H1 (cell line): ENCODE results near the gene SYNRG. TPM values are rescaled to one million over a fixed set of nuclear protein-coding genes. Genes with fewer than 3 reads are reported as not detected.

Experiments
- CTCF ChIA-PET: fragments of 300-600 bp; sonication (Branson Sonifier 250); formaldehyde crosslinking; loops from one replicate; lab custom pipeline; 2021; ENCODE audit not compliant: partially characterized antibody; lab: Charles Lee
- POLR2A ChIA-PET: fragments of 300-600 bp; sonication (Branson Sonifier 250); formaldehyde crosslinking; loops from one replicate; lab custom pipeline; 2021; ENCODE audit warnings: inconsistent platforms; ENCODE audit not compliant: partially characterized antibody; lab: Charles Lee
- DNase-seq, 2 experiments: peaks; one replicate each; pipeline versions ENCODE4 v3.0.0 to v3.0.0-alpha.2; 2010 to 2022; ENCODE audit warnings: low spot score in 2 of 2, low read depth in 1 of 2, mixed read lengths in 1 of 2
- FAIRE-seq: peaks from 2 replicates; lab custom pipeline; 2011; peaks lifted over from hg19 to GRCh38; lab: Jason Lieb, UNC
- H2AFZ ChIP-seq: 2 replicates; pipeline ENCODE4 v1.8.1; 2012; ENCODE audit warnings: low read length, inconsistent platforms
- H2AK5ac ChIP-seq: 2 replicates; pipeline ENCODE4 v1.6.1; 2013; ENCODE audit warnings: low read depth, low read length
- H2BK120ac ChIP-seq: replicated peaks from 2 replicates; pipeline ENCODE3; 2013; ENCODE audit warnings: low read depth, low read length, inconsistent platforms
- H2BK12ac ChIP-seq: 2 replicates; pipeline ENCODE4 v1.6.1; 2013; ENCODE audit warnings: low read depth, low read length
- H2BK15ac ChIP-seq: 2 replicates; pipeline ENCODE4 v1.6.1; 2013; ENCODE audit warnings: low read length
- H2BK20ac ChIP-seq: 2 replicates; pipeline ENCODE4 v1.6.1; 2013; ENCODE audit warnings: low read length
- H2BK5ac ChIP-seq: 2 replicates; pipeline ENCODE4 v1.6.1; 2013; ENCODE audit warnings: low read depth, low read length
- H3K14ac ChIP-seq: 2 replicates; pipeline ENCODE4 v1.6.1; 2013; ENCODE audit warnings: inconsistent platforms; ENCODE audit not compliant: insufficient read length
- H3K18ac ChIP-seq: 2 replicates; pipeline ENCODE4 v1.6.1; 2013; ENCODE audit warnings: low read length; ENCODE audit errors: extremely low read depth
- H3K23ac ChIP-seq: 2 replicates; pipeline ENCODE4 v1.6.1; 2013; ENCODE audit warnings: inconsistent platforms; ENCODE audit not compliant: insufficient read length
- H3K23me2 ChIP-seq: 2 replicates; pipeline ENCODE4 v1.6.1; 2013; ENCODE audit warnings: low read depth, low read length
- H3K27ac ChIP-seq: 2 replicates; pipeline ENCODE4 v1.6.1; 2011; ENCODE audit warnings: low read depth, low read length, inconsistent platforms
- H3K27me3 ChIP-seq, 4 experiments: replicated peaks in 1 of 4; 1 replicate in 1 of 4; 2 replicates in 3 of 4; pipeline versions ENCODE4 v1.6.1 to v1.8.1; 2011 to 2013; ENCODE audit warnings: low read length in 3 of 4, mild to moderate bottlenecking in 3 of 4, inconsistent platforms in 2 of 4, mixed read lengths in 2 of 4, moderate library complexity in 1 of 4; ENCODE audit not compliant: control insufficient read depth in 3 of 4, insufficient read depth in 3 of 4; ENCODE audit errors: extremely low read depth in 1 of 4
- H3K36me3 ChIP-seq, 4 experiments: 2 replicates each; pipeline versions ENCODE4 v1.6.1 to v1.8.1; 2011 to 2013; ENCODE audit warnings: mild to moderate bottlenecking in 4 of 4, low read length in 3 of 4, moderate library complexity in 2 of 4, control low read depth in 1 of 4, inconsistent platforms in 1 of 4; ENCODE audit not compliant: insufficient read depth in 4 of 4, control insufficient read depth in 2 of 4
- H3K4ac ChIP-seq: replicated peaks from 2 replicates; pipeline ENCODE3; 2013; ENCODE audit warnings: low read length, low read depth, mixed read lengths, inconsistent platforms; ENCODE audit not compliant: insufficient read length
- H3K4me1 ChIP-seq, 4 experiments: replicated peaks in 1 of 4; 1 replicate in 1 of 4; 2 replicates in 3 of 4; pipeline versions ENCODE4 v1.6.1 to v1.8.1; 2011 to 2013; ENCODE audit warnings: low read length in 3 of 4, inconsistent platforms in 2 of 4, mixed read lengths in 1 of 4; ENCODE audit not compliant: insufficient read depth in 4 of 4, control insufficient read depth in 3 of 4
- H3K4me2 ChIP-seq, 2 experiments: 2 replicates each; pipeline versions ENCODE4 v1.6.1 to v1.8.1; 2011 to 2013; ENCODE audit warnings: low read depth in 2 of 2, low read length in 2 of 2, control low read depth in 1 of 2, inconsistent platforms in 1 of 2, mild to moderate bottlenecking in 1 of 2; ENCODE audit not compliant: insufficient read depth in 1 of 2
- H3K4me3 ChIP-seq, 4 experiments: fragments of 200-600, 300-600 bp in 1 of 4; sonication (generic), shearing (Covaris generic), sonication (Bioruptor Twin) in 1 of 4; 2 replicates each; pipeline versions ENCODE4 v1.5.1 to v1.8.1; 2011 to 2016; ENCODE audit warnings: low read length in 4 of 4, low read depth in 3 of 4, control low read depth in 2 of 4, inconsistent platforms in 2 of 4, mild to moderate bottlenecking in 2 of 4, mixed read lengths in 1 of 4, moderate library complexity in 1 of 4; ENCODE audit not compliant: insufficient read depth in 2 of 4; ENCODE audit errors: extremely low read depth in 1 of 4
- H3K56ac ChIP-seq: replicated peaks from 2 replicates; pipeline ENCODE3; 2013; ENCODE audit warnings: low read depth, mild to moderate bottlenecking, mixed read lengths, low read length, inconsistent platforms; ENCODE audit not compliant: insufficient read length
- H3K79me1 ChIP-seq: 2 replicates; pipeline ENCODE4 v1.6.1; 2013; ENCODE audit warnings: low read depth, low read length, control low read depth
- H3K79me2 ChIP-seq, 2 experiments: 2 replicates each; pipeline versions ENCODE4 v1.6.1 to v1.8.1; 2012 to 2013; ENCODE audit warnings: low read length in 2 of 2, mild to moderate bottlenecking in 2 of 2, inconsistent platforms in 1 of 2; ENCODE audit not compliant: insufficient read depth in 2 of 2, control insufficient read depth in 1 of 2
- H3K9ac ChIP-seq, 4 experiments: replicated peaks in 1 of 4; 1 replicate in 1 of 4; 2 replicates in 3 of 4; pipeline versions ENCODE4 v1.6.1 to v1.8.1; 2011 to 2013; ENCODE audit warnings: low read depth in 3 of 4, low read length in 3 of 4, control low read depth in 2 of 4, mild to moderate bottlenecking in 2 of 4, moderate library complexity in 2 of 4, inconsistent platforms in 1 of 4; ENCODE audit errors: extremely low read depth in 1 of 4
- H3K9me3 ChIP-seq, 2 experiments: 2 replicates each; pipeline versions ENCODE4 v1.6.1 to v1.8.1; 2012 to 2013; ENCODE audit warnings: mild to moderate bottlenecking in 2 of 2, moderate library complexity in 2 of 2, control low read depth in 1 of 2, inconsistent platforms in 1 of 2, low read depth in 1 of 2, low read length in 1 of 2, mixed read lengths in 1 of 2; ENCODE audit not compliant: insufficient read depth in 2 of 2
- H4K20me1 ChIP-seq, 2 experiments: replicated peaks in 1 of 2; 2 replicates each; pipeline versions ENCODE3 to v1.8.1; 2011 to 2013; ENCODE audit warnings: inconsistent platforms in 2 of 2, low read length in 2 of 2, mild to moderate bottlenecking in 1 of 2; ENCODE audit not compliant: insufficient read depth in 2 of 2, control insufficient read depth in 1 of 2
- H4K5ac ChIP-seq: 2 replicates; pipeline ENCODE4 v1.6.1; 2013; ENCODE audit warnings: low read length, low read depth, mixed read lengths, inconsistent platforms; ENCODE audit not compliant: insufficient read length
- H4K8ac ChIP-seq: 2 replicates; pipeline ENCODE4 v1.8.0; 2013; ENCODE audit warnings: mild to moderate bottlenecking, moderate library complexity, low read length, inconsistent platforms; ENCODE audit not compliant: insufficient read depth; ENCODE audit errors: extremely low read depth
- H4K91ac ChIP-seq: replicated peaks from 2 replicates; pipeline ENCODE3; 2013; ENCODE audit warnings: low read length, mixed read lengths, inconsistent platforms; ENCODE audit not compliant: insufficient read length
- BCL11A ChIP-seq, 2 experiments: IDR thresholded peaks; one replicate each; pipeline ENCODE4 v1.6.1; 2011; ENCODE audit warnings: low read depth in 2 of 2, low read length in 2 of 2, mild to moderate bottlenecking in 2 of 2
- CBX5 ChIP-seq: fragments of 300-800, 300-1000 bp; sonication (generic); IDR thresholded peaks from 2 replicates; pipeline ENCODE4 v1.7.1; 2016; ENCODE audit warnings: antibody characterized with exemption, low read length, low read depth
- CBX8 ChIP-seq: fragments of 300-800, 300-1000 bp; sonication (generic); IDR thresholded peaks from 2 replicates; pipeline ENCODE4 v1.7.1; 2016; ENCODE audit warnings: low read depth, low read length, borderline replicate concordance
- CREB1 ChIP-seq: IDR thresholded peaks from 2 replicates; pipeline ENCODE4 v1.6.1; 2012; ENCODE audit warnings: inconsistent platforms
- EP300 ChIP-seq, 2 experiments: IDR thresholded peaks; 1 replicate in 1 of 2; 2 replicates in 1 of 2; pipeline ENCODE4 v1.6.1; 2011 to 2012; ENCODE audit warnings: low read depth in 2 of 2, low read length in 2 of 2, mild to moderate bottlenecking in 2 of 2, borderline replicate concordance in 1 of 2, inconsistent platforms in 1 of 2, moderate library complexity in 1 of 2
- KDM4A ChIP-seq: IDR thresholded peaks from one replicate; pipeline ENCODE4 v1.7.1; 2012; ENCODE audit warnings: low read depth, mild to moderate bottlenecking, moderate library complexity, low read length, inconsistent platforms; ENCODE audit not compliant: severe bottlenecking
- POU5F1 ChIP-seq: IDR thresholded peaks from 2 replicates; pipeline ENCODE4 v1.6.1; 2011; ENCODE audit warnings: low read depth, mild to moderate bottlenecking, low read length, moderate library complexity
- RBBP5 ChIP-seq: IDR thresholded peaks from 2 replicates; pipeline ENCODE4 v1.7.1; 2012; ENCODE audit warnings: low read depth, mild to moderate bottlenecking, inconsistent platforms, low read length, moderate library complexity, borderline replicate concordance
- RFX5 ChIP-seq: IDR thresholded peaks from 2 replicates; pipeline ENCODE4 v1.6.1; 2011; ENCODE audit warnings: low read depth, low read length, improper control_type of control experiment, borderline replicate concordance
- SP1 ChIP-seq: IDR thresholded peaks from 2 replicates; pipeline ENCODE4 v1.6.1; 2011; ENCODE audit warnings: low read depth, low read length
- TBP ChIP-seq: IDR thresholded peaks from 2 replicates; pipeline ENCODE4 v1.6.1; 2011; ENCODE audit warnings: low read depth, low read length, improper control_type of control experiment
- TCF12 ChIP-seq: IDR thresholded peaks from 2 replicates; pipeline ENCODE4 v1.6.1; 2011; ENCODE audit warnings: low read depth, mild to moderate bottlenecking, low read length
- WGBS, 2 experiments: shearing (Covaris generic) in 1 of 2; methylation state at CpG; one replicate each; pipeline versions ENCODE4 v1.1.6 to v1.1.7; 2013 to 2015; ENCODE audit warnings: low lambda C conversion rate in 2 of 2, mixed read lengths in 2 of 2, inconsistent platforms in 1 of 2, low coverage in 1 of 2, missing lambda C conversion rate in 1 of 2; ENCODE audit not compliant: insufficient replicate concordance in 2 of 2, insufficient coverage in 1 of 2, insufficient read length in 1 of 2; ENCODE audit errors: extremely low coverage in 1 of 2, missing lambda C conversion rate in 1 of 2; 5-methylcytosine and 5-hydroxymethylcytosine counted together
- polyA plus RNA-seq, 7 experiments: library from polyadenylated mRNA; depleted of rRNA in 3 of 7; stranded (reverse) in 5 of 7; unstranded in 2 of 7; fragments of >200 nt in 5 of 7; fragments of 200-250 nt in 2 of 7; gene quantifications; 1 replicate in 5 of 7; 2 replicates in 1 of 7; 4 replicates in 1 of 7; pipeline versions ENCODE4 v1.2.1 to v1.2.3, GENCODE V29; 2011 to 2013; ENCODE audit warnings: missing spikeins in 2 of 7, mixed read lengths in 2 of 7
- total RNA-seq: library from RNA; stranded (reverse); fragmentation: NEBNext Ultra II Directional; extraction: Animal tissue kit (Norgen Biotek cat#: 25700); gene quantifications from 2 replicates; pipeline ENCODE4 v1.2.1, GENCODE V29; 2021
- TF ChIP-seq, protein P1 (sequence below): IDR thresholded peaks from 2 replicates; pipeline ENCODE4 v1.6.1; 2011; ENCODE audit warnings: low read depth, mild to moderate bottlenecking, low read length; ENCODE audit not compliant: insufficient read depth

The SYNRG gene
- total and polyA plus RNA-seq, 2 of the 8 experiments (the other 6 are each of a cell fraction or from before 2014, with no cell fraction given): 7.7 to 31.7 TPM

DNA sequence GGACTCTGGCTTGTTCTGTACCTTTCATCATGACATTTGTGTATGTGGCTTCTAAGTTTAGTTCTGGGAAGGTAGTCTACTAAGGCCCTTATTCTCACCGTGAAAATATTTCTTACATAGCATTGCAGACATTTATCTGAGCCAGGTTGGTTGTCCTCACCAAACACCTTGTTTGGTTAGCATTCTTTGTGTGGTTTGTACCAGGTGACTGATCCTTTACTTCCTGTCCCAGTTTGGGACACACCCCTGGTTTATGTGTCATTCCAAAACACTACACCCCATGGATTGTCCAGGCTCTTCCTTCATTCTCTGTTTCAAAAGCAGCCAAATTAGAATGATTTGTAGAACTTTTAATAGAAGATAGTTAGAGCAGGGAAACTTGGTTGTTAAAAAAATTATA lies 142.7 kb downstream of the SYNRG start:
- WGBS, 2 experiments: 95% methylated on average over 1 of the region's 1 CpG; no CpG with 5 or more reads in 1 of the 2 experiments
- FAIRE-seq: no peak
- H3K4me3 ChIP-seq: no peak overlapping the region
- H3K27me3 ChIP-seq: no peaks in the 10 kb centered on the region
- no peak overlapping the region for H4K5ac ChIP-seq
- H2BK120ac ChIP-seq: no peak overlapping the region
- no peak overlapping the region for H3K9ac ChIP-seq
- no peak overlapping the region for H3K56ac ChIP-seq
- no peaks in the 10 kb centered on the region for H3K79me1 ChIP-seq
- no peaks in the 10 kb centered on the region for H3K79me2 ChIP-seq
- H2BK15ac ChIP-seq: no peak overlapping the region
- H3K18ac ChIP-seq: no peak overlapping the region
- H2BK12ac ChIP-seq: no peak overlapping the region
- TF ChIP-seq CBX8 (no peak), POU5F1 (no peak), EP300 (IDR thresholded peaks at IDR 0.05; ENCODE audit: borderline replicate concordance in 1 of 2, low read depth in 2 of 2, low read length in 2 of 2) (no peak), RBBP5 (no peak), RFX5 (no peak), TBP (no peak), SP1 (no peak), CBX5 (no peak), BCL11A (IDR thresholded peaks at IDR 0.05; ENCODE audit: low read depth in 2 of 2, low read length in 2 of 2) (no peak), TCF12 (no peak), CREB1 (no peak), KDM4A (no peak)
- TF ChIP-seq, protein P1, sequence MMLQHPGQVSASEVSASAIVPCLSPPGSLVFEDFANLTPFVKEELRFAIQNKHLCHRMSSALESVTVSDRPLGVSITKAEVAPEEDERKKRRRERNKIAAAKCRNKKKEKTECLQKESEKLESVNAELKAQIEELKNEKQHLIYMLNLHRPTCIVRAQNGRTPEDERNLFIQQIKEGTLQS: no peak
- TF ChIP-seq, all 59 proteins: peak for 0
- peaks cover 0 to 28% (median 10%) of the 10 kb centered on the region in 4 experiments; a peak in 6 of 8 replicates for H3K36me3 ChIP-seq
- ChIA-PET CTCF (interaction anchor here (2.1 kb wide), 1 partner anchor 28 kb away, joined by 8 read pairs; no protein-coding TSS in a partner anchor), POLR2A (interaction anchor here (1.5 kb wide), 1 partner anchor 16 kb away, joined by 4 read pairs; no protein-coding TSS in a partner anchor)
- no peak overlapping the region for H4K8ac ChIP-seq
- H2AK5ac ChIP-seq: no peak overlapping the region
- H3K4me2 ChIP-seq: no peak overlapping the region
- no peak overlapping the region for H3K23ac ChIP-seq
- no peak overlapping the region for H3K4ac ChIP-seq
- no peaks in the 10 kb centered on the region for H3K23me2 ChIP-seq
- H4K91ac ChIP-seq: no peak overlapping the region
- no peak overlapping the region for H3K14ac ChIP-seq
- no peaks in the 10 kb centered on the region for H3K4me1 ChIP-seq
- DNase-seq: no peak
- H3K27ac ChIP-seq: no peak overlapping the region
- no peak overlapping the region for H2BK5ac ChIP-seq
- no peaks in the 10 kb centered on the region for H4K20me1 ChIP-seq
- H3K9me3 ChIP-seq: no peaks in the 10 kb centered on the region
- H2BK20ac ChIP-seq: no peak overlapping the region
- H2AFZ ChIP-seq: no peak overlapping the region
